Measurements from ENCODE around the gene SLC26A9.

Gene SLC26A9, protein sequence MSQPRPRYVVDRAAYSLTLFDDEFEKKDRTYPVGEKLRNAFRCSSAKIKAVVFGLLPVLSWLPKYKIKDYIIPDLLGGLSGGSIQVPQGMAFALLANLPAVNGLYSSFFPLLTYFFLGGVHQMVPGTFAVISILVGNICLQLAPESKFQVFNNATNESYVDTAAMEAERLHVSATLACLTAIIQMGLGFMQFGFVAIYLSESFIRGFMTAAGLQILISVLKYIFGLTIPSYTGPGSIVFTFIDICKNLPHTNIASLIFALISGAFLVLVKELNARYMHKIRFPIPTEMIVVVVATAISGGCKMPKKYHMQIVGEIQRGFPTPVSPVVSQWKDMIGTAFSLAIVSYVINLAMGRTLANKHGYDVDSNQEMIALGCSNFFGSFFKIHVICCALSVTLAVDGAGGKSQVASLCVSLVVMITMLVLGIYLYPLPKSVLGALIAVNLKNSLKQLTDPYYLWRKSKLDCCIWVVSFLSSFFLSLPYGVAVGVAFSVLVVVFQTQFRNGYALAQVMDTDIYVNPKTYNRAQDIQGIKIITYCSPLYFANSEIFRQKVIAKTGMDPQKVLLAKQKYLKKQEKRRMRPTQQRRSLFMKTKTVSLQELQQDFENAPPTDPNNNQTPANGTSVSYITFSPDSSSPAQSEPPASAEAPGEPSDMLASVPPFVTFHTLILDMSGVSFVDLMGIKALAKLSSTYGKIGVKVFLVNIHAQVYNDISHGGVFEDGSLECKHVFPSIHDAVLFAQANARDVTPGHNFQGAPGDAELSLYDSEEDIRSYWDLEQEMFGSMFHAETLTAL

GRCh38 chr1:205943245-205943644 lies at the start of gene SLC26A9:
SLC26A9 (minus strand) TSS chr1:205943456; CDS start chr1:205935820, 7,636 bp downstream.
- no peak within 1 kb of the TSS for H3K27ac ChIP-seq (ENCODE audit: extremely low read depth, low read depth, low read length)
- CTCF ChIA-PET: interaction anchor here (1.9 to 4.6 kb wide), 2 partner anchors 25 to 34 kb away, joined by 4 to 17 read pairs; no protein-coding TSS in a partner anchor

GRCh38 chr1:205992218-205992882 lies 49.1 kb upstream of the SLC26A9 start:
- CTCF ChIA-PET: interaction anchor here (0.6 to 2.5 kb wide), 7 partner anchors 8 to 553 kb away, joined by 3 to 10 read pairs (median 6); no protein-coding TSS in a partner anchor
- POLR2A ChIA-PET: no interaction called here
- no peaks in the 10 kb centered on the region for H3K4me1 ChIP-seq (ENCODE audit: control insufficient read depth, insufficient read depth, low read length)
- no peaks in the 10 kb centered on the region for H3K9me3 ChIP-seq (ENCODE audit: control insufficient read depth, insufficient read depth, low read depth, low read length)
- H3K27ac ChIP-seq (ENCODE audit: extremely low read depth, low read depth, low read length): no peak overlapping the region
- TF ChIP-seq ZNF701 (tag by site-specific recombination; IDR thresholded peaks at IDR 0.05) (no peak), ZNF146 (tag by site-specific recombination; IDR thresholded peaks at IDR 0.05) (no peak), ZNF792 (tag by site-specific recombination; IDR thresholded peaks at IDR 0.05) (no peak), ZNF184 (tag by site-specific recombination; IDR thresholded peaks at IDR 0.05) (no peak), ZNF292 (tag by site-specific recombination; IDR thresholded peaks at IDR 0.05; ENCODE audit: borderline replicate concordance, low read depth) (no peak), ZNF266 (tag by site-specific recombination; IDR thresholded peaks at IDR 0.05; ENCODE audit: low read depth) (no peak), ZSCAN23 (tag by site-specific recombination; IDR thresholded peaks at IDR 0.05) (no peak), BCL6B (tag by site-specific recombination; IDR thresholded peaks at IDR 0.05) (no peak), ZBTB11 (tag by site-specific recombination; conservative IDR thresholded peaks at IDR 0.05; ENCODE audit: low read depth) (no peak), ZNF645 (tag by site-specific recombination; IDR thresholded peaks at IDR 0.05) (no peak), ZXDB (tag by site-specific recombination; IDR thresholded peaks at IDR 0.05) (no peak), ZBTB20 (tag by site-specific recombination; IDR thresholded peaks at IDR 0.05) (no peak), ZNF692 (tag by site-specific recombination; IDR thresholded peaks at IDR 0.05) (no peak), ZNF510 (tag by site-specific recombination; IDR thresholded peaks at IDR 0.05; ENCODE audit: insufficient replicate concordance) (no peak), ZNF837 (tag by site-specific recombination; IDR thresholded peaks at IDR 0.05) (no peak)
- TF ChIP-seq, protein P1, sequence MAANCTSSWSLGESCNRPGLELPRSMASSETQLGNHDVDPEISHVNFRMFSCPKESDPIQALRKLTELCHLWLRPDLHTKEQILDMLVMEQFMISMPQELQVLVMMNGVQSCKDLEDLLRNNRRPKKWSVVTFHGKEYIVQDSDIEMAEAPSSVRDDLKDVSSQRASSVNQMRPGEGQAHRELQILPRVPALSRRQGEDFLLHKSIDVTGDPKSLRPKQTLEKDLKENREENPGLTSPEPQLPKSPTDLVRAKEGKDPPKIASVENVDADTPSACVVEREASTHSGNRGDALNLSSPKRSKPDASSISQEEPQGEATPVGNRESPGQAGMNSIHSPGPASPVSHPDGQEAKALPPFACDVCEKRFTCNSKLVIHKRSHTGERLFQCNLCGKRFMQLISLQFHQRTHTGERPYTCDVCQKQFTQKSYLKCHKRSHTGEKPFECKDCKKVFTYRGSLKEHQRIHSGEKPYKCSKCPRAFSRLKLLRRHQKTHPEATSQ (tag by site-specific recombination; IDR thresholded peaks at IDR 0.05): no peak
- TF ChIP-seq, protein P2, sequence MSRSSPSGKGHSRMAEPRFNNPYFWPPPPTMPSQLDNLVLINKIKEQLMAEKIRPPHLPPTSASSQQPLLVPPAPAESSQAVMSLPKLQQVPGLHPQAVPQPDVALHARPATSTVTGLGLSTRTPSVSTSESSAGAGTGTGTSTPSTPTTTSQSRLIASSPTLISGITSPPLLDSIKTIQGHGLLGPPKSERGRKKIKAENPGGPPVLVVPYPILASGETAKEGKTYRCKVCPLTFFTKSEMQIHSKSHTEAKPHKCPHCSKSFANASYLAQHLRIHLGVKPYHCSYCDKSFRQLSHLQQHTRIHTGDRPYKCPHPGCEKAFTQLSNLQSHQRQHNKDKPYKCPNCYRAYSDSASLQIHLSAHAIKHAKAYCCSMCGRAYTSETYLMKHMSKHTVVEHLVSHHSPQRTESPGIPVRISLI (tag by site-specific recombination; IDR thresholded peaks at IDR 0.05): no peak
- no peak overlapping the region for H3K4me3 ChIP-seq (ENCODE audit: low read depth, low read length)
- H3K36me3 ChIP-seq (ENCODE audit: control insufficient read depth in 2 of 2, insufficient read depth in 1 of 2, low read length in 2 of 2): no peaks in the 10 kb centered on the region

More at GRCh38 chr1:205943245-205943644, at the start of gene SLC26A9:
- Histone ChIP-seq H3K36me3 (ENCODE audit: control insufficient read depth in 2 of 2, insufficient read depth in 1 of 2, low read length in 2 of 2) (no peaks in the 10 kb centered on the region), H3K4me3 (ENCODE audit: low read depth, low read length) (no peak within 1 kb of the TSS), H3K4me1 (ENCODE audit: control insufficient read depth, insufficient read depth, low read length) (peaks cover 8% of the 10 kb centered on the region), H3K9me3 (ENCODE audit: control insufficient read depth, insufficient read depth, low read depth, low read length) (no peaks in the 10 kb centered on the region)
- POLR2A ChIA-PET: interaction anchor here (1.1 kb wide), 1 partner anchor 20 kb away, joined by 3 read pairs; no protein-coding TSS in a partner anchor
- no peak for TF ChIP-seq ZNF341 (tag by site-specific recombination; IDR thresholded peaks at IDR 0.05; ENCODE audit: low read depth)
- TF ChIP-seq ZNF404 (tag by site-specific recombination; IDR thresholded peaks at IDR 0.05): no peak
- no peak for TF ChIP-seq KLF8 (tag by site-specific recombination; IDR thresholded peaks at IDR 0.05)
- TF ChIP-seq ZNF214 (tag by site-specific recombination; IDR thresholded peaks at IDR 0.05; ENCODE audit: borderline replicate concordance): no peak
- TF ChIP-seq GLI4 (tag by site-specific recombination; IDR thresholded peaks at IDR 0.05): no peak
